Measurements from ENCODE around the gene CLEC5A.
"Not testable (repeated sequence)": the region's sequence is repeated elsewhere in the genome, so short reads cannot be mapped to it uniquely, and the experiment has no call there.

Gene CLEC5A

GRCh38 chr7:141946796-141947195 lies at the start of gene CLEC5A:
CLEC5A (minus strand) TSS chr7:141946974; CDS start chr7:141946292, 682 bp downstream.
- DNase-seq: no peak

GRCh38 chr7:141993354-141993753 lies 46.6 kb upstream of the CLEC5A start:
- DNase-seq (no peak), ATAC-seq (no peak)

More at GRCh38 chr7:141946796-141947195, at the start of gene CLEC5A:
- ATAC-seq: no peak

- ATAC-seq (no peak), DNase-seq (no peak)
Observed at GRCh38 chr7:141992688-141993087, 45.9 kb upstream of the CLEC5A start.

- DNase-seq: no peak
- ATAC-seq: no peak
Observed at GRCh38 chr7:141992156-141992555, 45.4 kb upstream of the CLEC5A start.

GRCh38 chr7:141991140-141991539 lies 44.4 kb upstream of the CLEC5A start:
- no peak for ATAC-seq
- DNase-seq: no peak

- DNase-seq (no peak), ATAC-seq (no peak)
Observed at GRCh38 chr7:141990011-141990725, 43.4 kb upstream of the CLEC5A start.

- not testable (repeated sequence) for DNase-seq, ATAC-seq
Observed at GRCh38 chr7:141987803-141988202, 41.0 kb upstream of the CLEC5A start.

GRCh38 chr7:141986923-141987322 lies 40.1 kb upstream of the CLEC5A start:
- ATAC-seq (no peak), DNase-seq (no peak)

GRCh38 chr7:141985926-141986325 lies 39.2 kb upstream of the CLEC5A start:
- not testable (repeated sequence) for DNase-seq, ATAC-seq

GRCh38 chr7:141979568-141979967 lies 32.8 kb upstream of the CLEC5A start:
- ATAC-seq: no peak
- no peak for DNase-seq

GRCh38 chr7:141978351-141978750 lies 31.6 kb upstream of the CLEC5A start:
- DNase-seq (no peak), ATAC-seq (no peak)

GRCh38 chr7:141976524-141977245 lies 29.9 kb upstream of the CLEC5A start:
- ATAC-seq: no peak
- DNase-seq: no peak

- peak; percentile 75 for ATAC-seq
- DNase-seq: peak; percentile 84
Observed at GRCh38 chr7:141975806-141976523, 29.2 kb upstream of the CLEC5A start.

GRCh38 chr7:141974831-141975230 lies 28.1 kb upstream of the CLEC5A start:
- no peak for DNase-seq
- ATAC-seq: no peak

GRCh38 chr7:141973673-141974072 lies 26.9 kb upstream of the CLEC5A start, which contains the start of gene TAS2R38:
TAS2R38 (minus strand) TSS chr7:141973773; CDS start chr7:141973689, 84 bp downstream.
- ATAC-seq (no peak), DNase-seq (no peak)

GRCh38 chr7:141960687-141961422 lies 14.1 kb upstream of the CLEC5A start:
- no peak for DNase-seq
- no peak for ATAC-seq

- DNase-seq (no peak), ATAC-seq (no peak)
Observed at GRCh38 chr7:141956084-141956483, 9.3 kb upstream of the CLEC5A start.

GRCh38 chr7:141954334-141954733 lies 7.6 kb upstream of the CLEC5A start:
- no peak for ATAC-seq
- no peak for DNase-seq

- DNase-seq: no peak
- ATAC-seq: no peak
Observed at GRCh38 chr7:141952461-141952860, 5.7 kb upstream of the CLEC5A start.

GRCh38 chr7:141950806-141951205 lies 4.0 kb upstream of the CLEC5A start:
- ATAC-seq (no peak), DNase-seq (no peak)

- DNase-seq (no peak), ATAC-seq (no peak)
Observed at GRCh38 chr7:141949911-141950310, 3.1 kb upstream of the CLEC5A start.

GRCh38 chr7:141949451-141949850 lies 2.7 kb upstream of the CLEC5A start:
- ATAC-seq: no peak
- DNase-seq: no peak

Data from stimulated activated naive CD8-positive, alpha-beta T cell treated with anti-CD3 and anti-CD28 coated beads, Interleukin-15, Interleukin-2, amounts not matched to agents 100 U/mL and 50 U/mL, for 24 hours (primary cell).